GM13976 (cell line): ENCODE results near the gene ANKRD22.
"Not testable (repeated sequence)": the region's sequence is repeated elsewhere in the genome, so short reads cannot be mapped to it uniquely, and the experiment has no call there.

Experiments
- DNase-seq: peaks from one replicate; pipeline ENCODE4 v3.0.0; 2012; ENCODE audit warnings: low spot score
- CTCF ChIP-seq: IDR thresholded peaks from 2 replicates; pipeline ENCODE4 v1.5.1; 2012; ENCODE audit warnings: borderline replicate concordance, mild to moderate bottlenecking; ENCODE audit not compliant: insufficient read depth; ENCODE audit errors: extremely low read depth, missing control alignments, control extremely low read depth
- in situ Hi-C: fragments of 300-500 bp; cut with MboI; formaldehyde crosslinking; loops from one replicate; pipeline ENCODE4 v1.12.0; 2022; ENCODE audit warnings: low sequenced_read_pairs, mixed read lengths, inconsistent platforms; ENCODE audit not compliant: unreplicated experiment

ANKRD22 gene

GRCh38 chr10:88892222-88892967 is 40.8 kb upstream of the ANKRD22 start:
- no peak for TF ChIP-seq CTCF
- DNase-seq, result no peak
- in situ Hi-C loops, result no loop called here

GRCh38 chr10:88890681-88891381 is 39.2 kb upstream of the ANKRD22 start:
- no peak for TF ChIP-seq CTCF
- DNase-seq, result no peak
- in situ Hi-C loops, result no loop called here

GRCh38 chr10:88889559-88890337 is 38.1 kb upstream of the ANKRD22 start:
- TF ChIP-seq CTCF, result no peak
- peak; percentile 27 for DNase-seq
- in situ Hi-C loops, result no loop called here

DNA sequence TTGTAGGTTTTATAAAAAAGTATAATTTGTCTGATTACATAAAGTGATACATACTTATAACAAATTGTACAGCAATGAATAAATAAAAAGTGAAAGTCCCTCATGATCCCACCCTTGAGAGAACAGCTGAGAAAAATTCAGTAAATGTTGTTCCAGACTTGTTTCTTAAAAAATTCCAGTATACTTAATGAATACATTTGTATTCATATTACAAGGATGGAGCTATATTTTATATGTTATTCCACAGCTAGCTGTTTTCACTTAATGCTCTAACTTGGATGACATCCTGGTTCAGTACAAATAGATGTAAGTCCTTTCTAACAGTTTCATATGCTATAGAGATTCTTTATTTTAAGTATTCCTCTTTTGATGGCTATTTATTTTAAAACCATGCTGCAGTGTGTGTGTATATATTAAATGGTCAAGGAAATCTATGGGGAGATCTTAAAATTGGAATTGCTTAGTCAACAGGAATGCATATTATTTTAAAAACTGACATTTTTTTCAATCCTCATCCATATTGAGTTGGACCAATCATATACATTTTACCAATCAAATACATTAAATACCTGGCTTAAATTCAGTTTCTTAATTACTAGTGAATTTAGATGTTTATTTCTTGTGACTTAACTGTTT is 37.3 kb upstream of the ANKRD22 start:
- in situ Hi-C loops, result no loop called here
- no peak for TF ChIP-seq CTCF
- DNase-seq, result no peak

DNA sequence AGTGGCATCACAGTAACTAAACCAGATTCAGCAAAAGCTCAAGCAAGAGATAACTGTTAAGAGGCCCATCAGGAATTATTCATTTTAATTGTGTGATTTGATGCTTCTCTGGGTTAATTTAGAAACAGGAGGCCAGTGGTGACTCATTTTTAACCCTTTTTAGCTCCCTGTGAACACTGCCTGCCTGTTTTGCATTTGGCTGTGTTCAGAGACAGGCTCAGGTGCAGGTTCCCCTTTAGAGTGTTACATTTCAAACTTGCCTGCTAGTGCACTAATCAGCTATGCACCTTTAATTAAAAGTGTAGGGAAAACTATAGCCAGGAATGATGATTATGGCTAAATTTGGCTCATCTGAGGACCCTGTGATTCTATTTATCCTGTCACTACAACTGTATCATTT is 34.9 kb upstream of the ANKRD22 start:
- in situ Hi-C loops, result no loop called here
- no peak for TF ChIP-seq CTCF
- DNase-seq, result peak; percentile 38

- in situ Hi-C loops, result no loop called here
- TF ChIP-seq CTCF, result no peak
- DNase-seq, result no peak
Observed at GRCh38 chr10:88883448-88883809, 31.8 kb upstream of the ANKRD22 start.

- DNase-seq, in situ Hi-C loops: not testable (repeated sequence)
Observed at GRCh38 chr10:88882646-88883447, 31.2 kb upstream of the ANKRD22 start.
